H9 (cell line): Measurements from ENCODE around the gene PPP2R5E. TPM values are rescaled to one million over a fixed set of nuclear protein-coding genes. Genes with fewer than 3 reads are reported as not detected.

Source experiments
- DNase-seq: peaks from one replicate; pipeline ENCODE4 v3.0.0-alpha.2; 2017
- H2AFZ ChIP-seq: one replicate; pipeline ENCODE4 v1.6.1; 2013; ENCODE audit warnings: mild to moderate bottlenecking, low read length, control low read depth, moderate library complexity
- H2AK5ac ChIP-seq: 2 replicates; pipeline ENCODE4 v1.6.1; 2013; ENCODE audit warnings: low read length, control low read depth, mixed read lengths; ENCODE audit not compliant: insufficient read length
- H2BK120ac ChIP-seq: one replicate; pipeline ENCODE4 v1.6.1; 2013; ENCODE audit warnings: low read depth, mild to moderate bottlenecking, low read length, control low read depth, inconsistent platforms; ENCODE audit not compliant: poor library complexity, severe bottlenecking
- H2BK12ac ChIP-seq: 2 replicates; pipeline ENCODE4 v1.6.1; 2013; ENCODE audit warnings: low read length, control low read depth, mixed read lengths, low read depth; ENCODE audit not compliant: insufficient read length
- H2BK15ac ChIP-seq: 2 replicates; pipeline ENCODE4 v1.6.1; 2013; ENCODE audit warnings: low read depth, low read length, control low read depth
- H2BK20ac ChIP-seq: one replicate; pipeline ENCODE4 v1.6.1; 2013; ENCODE audit warnings: low read depth, mild to moderate bottlenecking, low read length, control low read depth, inconsistent platforms; ENCODE audit not compliant: poor library complexity, severe bottlenecking
- H2BK5ac ChIP-seq: 2 replicates; pipeline ENCODE4 v1.6.1; 2013; ENCODE audit warnings: low read length, control low read depth, mixed read lengths; ENCODE audit not compliant: insufficient read length
- H3K14ac ChIP-seq: 2 replicates; pipeline ENCODE4 v1.6.1; 2013; ENCODE audit warnings: low read length, control low read depth; ENCODE audit not compliant: insufficient read depth
- H3K18ac ChIP-seq: 2 replicates; pipeline ENCODE4 v1.6.1; 2013; ENCODE audit warnings: low read depth, mild to moderate bottlenecking, mixed read lengths, low read length, control low read depth; ENCODE audit not compliant: insufficient read length
- H3K23ac ChIP-seq: 2 replicates; pipeline ENCODE4 v1.6.1; 2013; ENCODE audit warnings: low read length, control low read depth, mixed read lengths, low read depth; ENCODE audit not compliant: insufficient read length
- H3K23me2 ChIP-seq: 2 replicates; pipeline ENCODE4 v1.6.1; 2013; ENCODE audit warnings: low read depth, mild to moderate bottlenecking, mixed read lengths, low read length, control low read depth; ENCODE audit not compliant: insufficient read length, poor library complexity, severe bottlenecking
- H3K27ac ChIP-seq: 2 replicates; pipeline ENCODE4 v1.5.1; 2013; ENCODE audit warnings: low read length, control low read depth, mixed read lengths, low read depth; ENCODE audit not compliant: insufficient read length
- H3K27me3 ChIP-seq: 2 replicates; pipeline ENCODE4 v1.6.1; 2013; ENCODE audit warnings: low read length, control low read depth, inconsistent platforms; ENCODE audit not compliant: insufficient read depth
- H3K4ac ChIP-seq: 2 replicates; pipeline ENCODE4 v1.6.1; 2013; ENCODE audit warnings: low read depth, mild to moderate bottlenecking, control low read depth, inconsistent platforms, low read length, moderate library complexity
- H3K4me1 ChIP-seq: 2 replicates; pipeline ENCODE4 v1.6.1; 2013; ENCODE audit warnings: low read length, control low read depth, inconsistent platforms; ENCODE audit not compliant: insufficient read depth
- H3K4me2 ChIP-seq: 2 replicates; pipeline ENCODE4 v1.6.1; 2013; ENCODE audit warnings: low read length, control low read depth, mixed read lengths; ENCODE audit not compliant: insufficient read length, insufficient read depth
- H3K56ac ChIP-seq: 2 replicates; pipeline ENCODE4 v1.6.1; 2013; ENCODE audit warnings: low read depth, mild to moderate bottlenecking, mixed read lengths, low read length, control low read depth; ENCODE audit not compliant: insufficient read length
- H3K79me1 ChIP-seq: 2 replicates; pipeline ENCODE4 v1.6.1; 2013; ENCODE audit warnings: low read depth, mild to moderate bottlenecking, moderate library complexity, low read length, control low read depth, inconsistent platforms; ENCODE audit not compliant: insufficient read depth, poor library complexity, severe bottlenecking
- H3K79me2 ChIP-seq: 2 replicates; pipeline ENCODE4 v1.6.1; 2013; ENCODE audit warnings: low read length, control low read depth, inconsistent platforms; ENCODE audit not compliant: insufficient read depth
- H3K9ac ChIP-seq: 2 replicates; pipeline ENCODE4 v1.6.1; 2013; ENCODE audit warnings: low read length, control low read depth, mixed read lengths; ENCODE audit not compliant: insufficient read length; ENCODE audit errors: extremely low read depth
- H3K9me3 ChIP-seq: one replicate; pipeline ENCODE4 v1.6.1; 2013; ENCODE audit warnings: low read depth, low read length, inconsistent platforms; ENCODE audit not compliant: control insufficient read depth
- H3T11ph ChIP-seq: one replicate; pipeline ENCODE4 v1.6.1; 2013; ENCODE audit warnings: mild to moderate bottlenecking, low read length, control low read depth, inconsistent platforms
- H4K20me1 ChIP-seq: one replicate; pipeline ENCODE4 v1.6.1; 2013; ENCODE audit not compliant: control insufficient read depth, insufficient read length, insufficient read depth
- H4K5ac ChIP-seq: 2 replicates; pipeline ENCODE4 v1.6.1; 2013; ENCODE audit warnings: low read depth, mild to moderate bottlenecking, mixed read lengths, low read length, control low read depth; ENCODE audit not compliant: insufficient read length
- H4K8ac ChIP-seq: replicated peaks from 2 replicates; pipeline ENCODE4 v1.6.1; 2013; ENCODE audit warnings: low read length, control low read depth, mixed read lengths, low read depth; ENCODE audit not compliant: insufficient read length
- H4K91ac ChIP-seq: 2 replicates; pipeline ENCODE4 v1.6.1; 2013; ENCODE audit warnings: low read depth, mild to moderate bottlenecking, moderate library complexity, mixed read lengths, low read length, control low read depth; ENCODE audit not compliant: insufficient read length
- H3K27ac Mint-ChIP-seq, 3 experiments: 2 replicates in 2 of 3; 3 replicates in 1 of 3; pipeline ENCODE4 v1.8.0; 2020 to 2021; ENCODE audit warnings: mixed read lengths in 3 of 3, mild to moderate bottlenecking in 1 of 3, moderate library complexity in 1 of 3
- H3K27me3 Mint-ChIP-seq: 2 replicates; pipeline ENCODE4 v1.8.0; 2021; ENCODE audit warnings: low read depth, mild to moderate bottlenecking, moderate library complexity, mixed read lengths
- H3K36me3 Mint-ChIP-seq, 3 experiments: 2 replicates in 2 of 3; 3 replicates in 1 of 3; pipeline ENCODE4 v1.8.0; 2020 to 2021; ENCODE audit warnings: low read depth in 3 of 3, mixed read lengths in 3 of 3; ENCODE audit not compliant: insufficient read depth in 1 of 3
- H3K4me1 Mint-ChIP-seq, 2 experiments: 2 replicates each; pipeline ENCODE4 v1.8.0; 2020; ENCODE audit warnings: mixed read lengths in 2 of 2
- H3K4me3 Mint-ChIP-seq, 2 experiments: 2 replicates in 1 of 2; 3 replicates in 1 of 2; pipeline ENCODE4 v1.8.0; 2020 to 2021; ENCODE audit warnings: mild to moderate bottlenecking in 2 of 2, mixed read lengths in 2 of 2, moderate library complexity in 1 of 2
- H3K9me3 Mint-ChIP-seq, 2 experiments: 2 replicates in 1 of 2; 3 replicates in 1 of 2; pipeline ENCODE4 v1.8.0; 2020; ENCODE audit warnings: mild to moderate bottlenecking in 2 of 2, mixed read lengths in 2 of 2, moderate library complexity in 1 of 2
- WGBS: extraction: QIAGEN DNeasy Blood & Tissue Kit; methylation state at CpG from one replicate; pipeline ENCODE4 v1.1.7; 2013; ENCODE audit warnings: missing lambda C conversion rate, low lambda C conversion rate, mixed read lengths; ENCODE audit not compliant: insufficient read length; ENCODE audit errors: extremely low coverage; 5-methylcytosine and 5-hydroxymethylcytosine counted together
- total RNA-seq: library from RNA; stranded (reverse); gene quantifications from 2 replicates; pipeline ENCODE4 v1.2.1, GENCODE V29; 2021
- TF ChIP-seq, protein P1 (sequence below): fragments of 200-600 bp; sonication (generic); conservative IDR thresholded peaks from 3 replicates; pipeline ENCODE4 v1.8.0; 2021; ENCODE audit warnings: antibody characterized with exemption, mild to moderate bottlenecking

PPP2R5E gene
- total RNA-seq, 1 experiment from 2014 or later, result 65.8 TPM

DNA sequence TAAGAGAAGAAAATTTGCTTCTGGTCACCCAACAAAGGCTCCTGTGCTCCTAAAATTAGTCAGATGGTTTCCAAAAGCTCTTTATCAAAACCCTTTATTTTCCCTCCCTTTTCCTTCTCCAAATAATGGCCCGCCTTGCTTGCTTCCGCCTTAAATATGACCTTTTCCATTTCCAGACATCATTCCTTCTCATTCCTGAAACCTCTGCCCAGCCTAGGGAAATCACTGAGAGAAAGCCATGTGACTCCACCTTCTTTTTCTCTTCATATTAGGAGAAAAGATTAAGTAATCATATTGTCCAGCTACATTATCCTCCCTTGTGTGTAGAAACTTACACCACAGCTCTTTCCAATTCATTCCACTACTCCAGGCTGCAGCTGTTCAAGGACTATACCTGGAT is 148.7 kb downstream of the PPP2R5E start:
- Histone ChIP-seq H2BK15ac (no peak overlapping the region), H3K9me3 (no peaks in the 10 kb centered on the region), H3K56ac (no peak overlapping the region), H2BK5ac (no peak overlapping the region), H3T11ph (no peak overlapping the region), H2AK5ac (no peak overlapping the region), H3K4me1 (no peaks in the 10 kb centered on the region), H3K27me3 (no peaks in the 10 kb centered on the region), H4K20me1 (no peaks in the 10 kb centered on the region), H3K4me2 (no peak overlapping the region), H2BK12ac (no peak overlapping the region), H2AFZ (no peak overlapping the region), H3K9ac (no peak overlapping the region), H3K14ac (no peak overlapping the region), H4K91ac (no peak overlapping the region), H3K27ac (no peak overlapping the region), H3K79me2 (no peaks in the 10 kb centered on the region), H2BK20ac (no peak overlapping the region), H3K18ac (no peak overlapping the region), H3K23ac (no peak overlapping the region), H4K5ac (no peak overlapping the region), H3K79me1 (no peaks in the 10 kb centered on the region), H3K23me2 (no peaks in the 10 kb centered on the region), H4K8ac (no peak overlapping the region), H2BK120ac (no peak overlapping the region), H3K4ac (no peak overlapping the region)
- no peak overlapping the region for H3K4me3 Mint-ChIP-seq
- H3K36me3 Mint-ChIP-seq, result peaks cover 17 to 47% (median 21%) of the 10 kb centered on the region in 3 experiments; a peak in 6 of 7 replicates
- no peaks in the 10 kb centered on the region for H3K9me3 Mint-ChIP-seq
- H3K27ac Mint-ChIP-seq, result 0 out of 7 replicates have a peak overlapping the region, but pooled peaks of 1 of the 3 experiments have one; percentile 1
- no CpG with 5 or more reads among the region's 2 CpGs for WGBS
- H3K27me3 Mint-ChIP-seq, result no peaks in the 10 kb centered on the region
- TF ChIP-seq, protein P1, sequence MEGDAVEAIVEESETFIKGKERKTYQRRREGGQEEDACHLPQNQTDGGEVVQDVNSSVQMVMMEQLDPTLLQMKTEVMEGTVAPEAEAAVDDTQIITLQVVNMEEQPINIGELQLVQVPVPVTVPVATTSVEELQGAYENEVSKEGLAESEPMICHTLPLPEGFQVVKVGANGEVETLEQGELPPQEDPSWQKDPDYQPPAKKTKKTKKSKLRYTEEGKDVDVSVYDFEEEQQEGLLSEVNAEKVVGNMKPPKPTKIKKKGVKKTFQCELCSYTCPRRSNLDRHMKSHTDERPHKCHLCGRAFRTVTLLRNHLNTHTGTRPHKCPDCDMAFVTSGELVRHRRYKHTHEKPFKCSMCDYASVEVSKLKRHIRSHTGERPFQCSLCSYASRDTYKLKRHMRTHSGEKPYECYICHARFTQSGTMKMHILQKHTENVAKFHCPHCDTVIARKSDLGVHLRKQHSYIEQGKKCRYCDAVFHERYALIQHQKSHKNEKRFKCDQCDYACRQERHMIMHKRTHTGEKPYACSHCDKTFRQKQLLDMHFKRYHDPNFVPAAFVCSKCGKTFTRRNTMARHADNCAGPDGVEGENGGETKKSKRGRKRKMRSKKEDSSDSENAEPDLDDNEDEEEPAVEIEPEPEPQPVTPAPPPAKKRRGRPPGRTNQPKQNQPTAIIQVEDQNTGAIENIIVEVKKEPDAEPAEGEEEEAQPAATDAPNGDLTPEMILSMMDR, result no peak
- DNase-seq, result no peak
- peaks cover 4 to 6% of the 10 kb centered on the region in 2 experiments; a peak in 2 of 4 replicates for H3K4me1 Mint-ChIP-seq
